HG03439 (cell line): ENCODE measurements around the gene AKAP13.
A peak's percentile ranks its signal among the peaks of the same experiment; 100 is the strongest.

Experiments
- ATAC-seq: cut with Tn5 transposase; IDR thresholded peaks from one replicate; pipeline ENCODE4 v1.9.1; 2021; ENCODE audit warnings: mild to moderate bottlenecking, moderate library complexity; ENCODE audit not compliant: unreplicated experiment

Gene AKAP13

GRCh38 chr15:85615930-85616329 is 235.5 kb downstream of the AKAP13 start:
- ATAC-seq, result no peak

- ATAC-seq, result no peak
These were observed 236.2 kb downstream of the AKAP13 start for GRCh38 chr15:85616549-85617110.

DNA sequence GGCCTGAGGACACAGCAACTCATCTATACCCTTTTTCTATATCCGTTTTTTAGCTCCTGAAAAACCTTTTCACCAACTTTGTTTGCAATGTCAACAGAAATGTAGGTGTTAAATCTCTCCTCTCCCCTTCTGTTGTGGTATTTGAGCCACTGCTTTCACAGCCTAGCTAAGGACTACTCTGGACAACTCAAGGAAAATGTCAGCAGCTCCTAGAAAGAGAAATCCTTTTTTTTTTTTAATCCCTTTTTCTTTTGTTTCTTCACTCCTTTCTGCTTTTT is 237.8 kb downstream of the AKAP13 start:
- ATAC-seq, result no peak

GRCh38 chr15:85618956-85619491 is 238.6 kb downstream of the AKAP13 start:
- ATAC-seq, result no peak

DNA sequence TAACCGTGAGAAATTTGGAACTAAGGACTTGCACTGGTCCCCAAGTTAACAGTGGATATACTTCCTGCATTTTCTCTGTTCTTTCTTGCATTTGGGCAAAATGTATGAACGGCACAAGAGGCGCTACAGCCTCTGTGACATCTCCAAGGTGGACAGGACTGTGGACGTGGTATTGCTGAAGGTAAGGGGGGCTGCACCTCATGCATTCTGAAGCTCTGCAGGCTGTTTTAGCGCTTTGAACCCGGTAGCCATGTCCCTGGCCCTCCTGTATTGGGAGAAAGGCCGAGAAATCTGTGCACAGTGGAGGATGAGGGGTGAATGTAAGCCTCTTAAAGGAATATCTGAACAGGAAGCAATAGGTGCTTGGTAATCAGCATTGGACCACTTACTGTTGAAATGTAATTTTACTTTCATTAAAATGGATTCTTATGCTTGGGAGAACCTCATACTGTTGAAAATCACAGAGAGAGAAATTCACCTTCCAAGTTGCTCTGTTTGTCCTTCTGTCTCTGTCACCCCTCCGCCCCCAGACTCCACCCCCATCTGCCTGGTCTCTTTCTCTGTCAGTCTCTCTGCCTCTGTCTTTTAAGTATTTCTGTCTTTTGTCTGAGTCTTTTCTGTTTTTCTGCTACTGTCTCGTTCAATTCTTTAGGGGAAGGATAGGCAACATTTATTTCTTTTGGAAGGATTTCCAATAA is 239.7 kb downstream of the AKAP13 start:
- no peak for ATAC-seq

DNA sequence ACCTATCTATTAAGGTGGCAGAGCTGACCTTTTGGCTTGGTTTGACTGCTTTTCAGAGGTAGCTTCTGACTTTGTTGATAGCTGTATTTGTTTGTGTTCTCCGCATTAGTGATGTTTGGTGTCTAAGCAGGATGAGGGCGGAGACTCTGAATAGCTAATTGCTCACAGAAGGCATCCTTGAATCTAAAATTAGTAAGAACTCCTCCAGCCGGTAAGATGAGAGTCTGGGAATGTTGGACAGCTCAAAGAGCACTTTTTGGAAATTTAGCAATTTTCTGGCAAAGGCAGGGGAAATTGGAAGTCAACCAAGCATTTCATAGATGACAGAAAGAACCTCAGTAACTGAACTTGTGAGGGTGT is 240.3 kb downstream of the AKAP13 start:
- ATAC-seq, result no peak

- ATAC-seq, result no peak
These were observed 240.7 kb downstream of the AKAP13 start for GRCh38 chr15:85621094-85621493.

GRCh38 chr15:85622221-85622831 is 241.9 kb downstream of the AKAP13 start:
- no peak for ATAC-seq

GRCh38 chr15:85623315-85624049 is 243.1 kb downstream of the AKAP13 start:
- ATAC-seq, result no peak

GRCh38 chr15:85624291-85624801 is 243.9 kb downstream of the AKAP13 start:
- ATAC-seq, result no peak

GRCh38 chr15:85625166-85625830 is 244.9 kb downstream of the AKAP13 start:
- no peak for ATAC-seq

GRCh38 chr15:85625856-85626255 is 245.5 kb downstream of the AKAP13 start:
- ATAC-seq, result no peak

GRCh38 chr15:85627213-85627935 is 247.0 kb downstream of the AKAP13 start:
- ATAC-seq, result no peak

DNA sequence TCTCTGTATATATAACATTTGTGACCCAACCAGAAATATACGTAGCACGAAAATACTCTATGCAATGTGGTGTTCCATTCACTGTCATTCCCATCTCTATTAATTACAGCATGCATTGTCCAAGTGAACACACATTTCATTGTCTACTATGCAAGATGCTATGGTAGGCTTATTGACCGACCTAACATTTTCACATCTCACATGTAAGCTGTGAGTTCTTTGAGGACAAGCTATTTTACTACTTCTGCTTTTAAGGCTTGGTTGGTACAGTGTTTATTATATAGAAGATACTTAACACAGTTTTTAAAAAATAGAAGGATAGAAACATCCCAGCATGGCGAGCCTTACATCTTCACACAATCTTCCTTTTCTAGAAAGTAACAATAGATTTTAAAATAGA is 249.9 kb downstream of the AKAP13 start:
- ATAC-seq, result no peak

DNA sequence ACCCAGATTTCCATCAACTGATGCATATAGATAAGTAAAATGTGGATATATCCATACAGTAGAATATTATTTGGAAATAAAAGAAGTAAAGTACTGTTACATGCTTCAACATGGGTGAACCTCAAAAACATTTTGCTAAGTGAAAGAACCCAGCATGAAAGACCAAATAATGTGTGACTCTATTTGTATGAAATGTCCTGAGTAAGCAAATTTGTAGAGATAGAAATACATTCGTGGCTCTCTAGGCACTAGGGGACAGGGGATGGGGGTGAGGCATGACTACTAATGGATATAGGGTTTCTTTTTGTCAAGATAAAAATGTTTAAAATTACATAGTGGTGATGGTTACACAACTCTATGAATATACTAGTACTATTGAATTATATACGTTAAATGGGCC is 250.6 kb downstream of the AKAP13 start:
- ATAC-seq, result no peak

- no peak for ATAC-seq
These were observed 251.6 kb downstream of the AKAP13 start for GRCh38 chr15:85632014-85632413.

DNA sequence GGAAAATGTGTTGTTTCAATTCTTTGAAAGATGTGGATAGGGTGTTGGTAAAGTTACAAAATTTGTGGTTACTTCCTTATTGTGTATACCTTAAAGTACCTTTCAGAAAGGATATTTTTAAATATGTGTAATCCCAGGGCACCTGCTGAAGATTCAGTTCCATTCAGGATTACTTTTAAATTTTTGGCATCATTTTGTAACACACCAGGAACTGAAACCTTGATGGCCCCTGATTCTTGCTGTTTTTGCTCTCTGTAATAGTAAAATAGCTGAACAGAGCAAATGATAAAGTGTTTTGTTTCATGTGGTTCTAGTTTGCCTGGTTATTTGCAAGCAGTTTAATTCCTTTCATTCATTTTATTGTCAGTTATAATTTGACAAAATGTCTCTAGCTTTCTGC is 253.5 kb downstream of the AKAP13 start:
- ATAC-seq, result no peak

GRCh38 chr15:85636351-85636750 is 255.9 kb downstream of the AKAP13 start:
- ATAC-seq, result no peak

GRCh38 chr15:85639752-85640381 is 259.5 kb downstream of the AKAP13 start:
- ATAC-seq, result peak; percentile 77
